IPS-20b (cell line): ENCODE measurements around the gene GFOD1.
"Not testable (repeated sequence)": the region's sequence is repeated elsewhere in the genome, so short reads cannot be mapped to it uniquely, and the experiment has no call there.

ENCODE experiments used
- H3K27ac ChIP-seq: one replicate; pipeline ENCODE4 v1.5.1; 2013; ENCODE audit warnings: low read length
- H3K27me3 ChIP-seq: 2 replicates; pipeline ENCODE4 v1.6.1; 2013; ENCODE audit warnings: mild to moderate bottlenecking, low read length, inconsistent platforms; ENCODE audit not compliant: insufficient read depth
- H3K36me3 ChIP-seq: 2 replicates; pipeline ENCODE4 v1.6.1; 2013; ENCODE audit warnings: low read depth, mild to moderate bottlenecking, inconsistent platforms, low read length, moderate library complexity; ENCODE audit not compliant: insufficient read depth
- H3K4me1 ChIP-seq: 2 replicates; pipeline ENCODE4 v1.6.1; 2013; ENCODE audit warnings: mild to moderate bottlenecking, control low read depth, inconsistent platforms, low read length, moderate library complexity; ENCODE audit not compliant: insufficient read depth
- H3K4me3 ChIP-seq: 2 replicates; pipeline ENCODE4 v1.5.1; 2013; ENCODE audit warnings: mild to moderate bottlenecking, low read length, inconsistent platforms
- H3K9ac ChIP-seq: 2 replicates; pipeline ENCODE4 v1.6.1; 2013; ENCODE audit warnings: low read depth, mild to moderate bottlenecking, inconsistent platforms, low read length, moderate library complexity
- H3K9me3 ChIP-seq: 2 replicates; pipeline ENCODE4 v1.6.1; 2013; ENCODE audit warnings: mild to moderate bottlenecking, low read depth, low read length, inconsistent platforms; ENCODE audit not compliant: insufficient read depth

The GFOD1 gene

DNA sequence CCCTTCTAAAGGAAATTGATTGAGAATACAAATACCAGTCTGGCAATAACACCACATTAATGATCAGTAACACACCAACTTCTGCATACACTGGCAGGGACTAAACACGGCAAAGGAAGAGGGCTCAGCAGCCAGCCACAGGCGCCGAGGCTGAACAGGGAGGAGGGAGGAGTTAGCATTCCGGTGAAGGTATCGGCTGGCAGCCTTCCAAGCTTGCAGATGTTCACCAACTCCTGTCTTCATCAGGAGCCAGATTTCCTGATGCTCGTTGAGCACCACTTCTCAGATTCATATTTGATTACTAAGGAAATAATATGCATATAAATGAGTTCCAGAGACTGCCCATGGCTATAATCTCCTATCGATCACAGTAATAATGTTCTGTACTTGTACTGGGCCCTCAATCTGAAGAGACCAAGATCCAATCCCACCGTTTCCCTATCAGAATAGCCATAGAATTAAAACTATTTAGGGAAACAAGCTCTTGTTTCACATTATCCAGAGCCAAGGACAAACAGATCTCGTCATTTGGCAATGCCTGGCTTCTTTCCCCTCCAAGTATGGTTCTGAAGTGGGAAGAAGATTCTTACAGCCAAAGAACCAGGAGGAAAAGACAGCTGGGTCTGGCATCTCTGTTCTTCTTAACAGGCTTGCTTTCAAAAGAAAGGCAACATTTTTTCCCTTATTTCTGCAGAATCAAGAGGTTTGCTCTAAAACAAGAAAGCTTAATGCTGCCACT is 42.2 kb downstream of the GFOD1 start:
- Histone ChIP-seq H3K9ac (no peak overlapping the region), H3K27ac (no peak overlapping the region), H3K27me3 (no peaks in the 10 kb centered on the region), H3K4me1 (peaks cover 6% of the 10 kb centered on the region), H3K9me3 (no peaks in the 10 kb centered on the region), H3K36me3 (no peaks in the 10 kb centered on the region), H3K4me3 (no peak overlapping the region)

DNA sequence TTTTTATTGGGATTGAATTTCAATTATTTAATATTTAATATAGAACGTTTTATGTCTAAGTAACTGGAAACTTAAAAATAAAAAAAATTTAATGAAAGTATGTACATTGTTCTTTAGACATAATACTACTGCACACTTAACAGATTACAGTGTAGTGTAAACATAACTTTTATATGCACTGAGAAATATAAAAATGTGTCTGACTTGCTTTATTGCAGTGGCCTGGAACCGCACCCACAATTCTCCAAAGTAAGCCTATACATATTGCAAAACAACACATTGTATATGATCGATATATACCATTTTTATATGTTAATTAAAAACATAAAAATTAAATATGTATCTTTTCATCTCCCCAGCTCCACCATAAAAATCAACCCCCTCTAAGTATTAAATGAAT is 42.8 kb downstream of the GFOD1 start:
- H3K9me3 ChIP-seq, result no peaks in the 10 kb centered on the region

DNA sequence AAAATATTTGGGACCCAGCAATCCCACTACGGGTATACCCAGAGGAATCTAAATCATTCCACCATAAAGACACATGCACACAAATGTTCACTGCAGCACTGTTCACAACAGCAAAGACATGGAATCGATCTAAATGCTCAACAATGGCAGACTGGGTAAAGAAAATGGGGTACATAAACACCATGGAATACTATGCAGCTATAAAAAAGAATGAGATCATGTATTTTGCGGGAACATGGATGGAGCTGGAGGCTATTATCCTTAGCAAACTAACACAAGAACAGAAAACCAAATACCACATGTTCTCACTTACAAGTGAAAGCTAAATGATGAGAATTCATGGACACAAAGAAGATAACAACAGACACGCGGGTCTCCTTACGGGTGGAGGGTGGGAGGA is 43.4 kb downstream of the GFOD1 start:
- not testable (repeated sequence) for H3K27me3 ChIP-seq, H3K9ac ChIP-seq, H3K4me1 ChIP-seq, H3K36me3 ChIP-seq, H3K4me3 ChIP-seq, H3K9me3 ChIP-seq, H3K27ac ChIP-seq

More for the DNA sequence above, 42.8 kb downstream of the GFOD1 start:
- Histone ChIP-seq H3K27ac (no peak overlapping the region), H3K36me3 (no peaks in the 10 kb centered on the region), H3K27me3 (no peaks in the 10 kb centered on the region), H3K4me1 (peaks cover 6% of the 10 kb centered on the region), H3K4me3 (no peak overlapping the region), H3K9ac (no peak overlapping the region)

DNA sequence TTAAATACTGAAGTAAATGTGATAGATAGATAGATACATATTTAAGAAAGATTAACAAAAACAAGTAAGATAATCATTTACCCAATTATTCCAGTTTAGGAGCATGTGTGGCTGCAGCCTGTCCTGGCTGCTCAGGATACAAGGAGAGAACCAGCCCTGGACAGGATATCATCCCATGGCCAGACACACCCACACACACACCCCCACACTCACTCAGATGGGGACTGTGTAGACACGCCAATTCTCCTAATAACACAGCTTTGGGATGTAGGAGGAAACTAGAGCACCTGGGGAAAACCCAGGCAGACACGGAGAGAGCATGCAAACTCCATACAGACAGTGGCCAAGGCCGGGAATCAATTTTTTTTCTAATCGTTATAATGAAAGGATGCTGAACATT is 45.6 kb downstream of the GFOD1 start:
- Histone ChIP-seq H3K9me3 (no peaks in the 10 kb centered on the region), H3K4me1 (peaks cover 8% of the 10 kb centered on the region)

DNA sequence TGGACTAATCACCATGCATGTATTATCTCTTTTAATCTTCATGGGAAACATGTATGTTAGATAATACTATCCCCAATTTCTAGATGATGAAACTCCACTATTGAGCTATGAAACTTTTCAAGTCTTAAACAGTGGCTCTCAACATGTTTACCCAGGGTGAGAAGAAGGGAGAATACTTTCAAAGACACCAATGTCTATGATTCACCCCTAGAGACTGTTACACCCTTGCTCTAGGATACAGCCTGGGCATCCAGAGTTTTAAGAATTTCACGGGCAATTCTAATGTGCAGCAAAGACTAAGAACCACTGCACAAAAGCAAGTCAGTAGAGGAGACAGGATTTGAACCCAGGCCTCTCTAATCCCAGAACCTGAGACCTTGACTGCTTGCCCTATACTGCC is 47.8 kb downstream of the GFOD1 start:
- Histone ChIP-seq H3K4me1 (peaks cover 8% of the 10 kb centered on the region), H3K27me3 (no peaks in the 10 kb centered on the region), H3K9ac (no peak overlapping the region), H3K27ac (no peak overlapping the region), H3K4me3 (no peak overlapping the region), H3K36me3 (no peaks in the 10 kb centered on the region), H3K9me3 (no peaks in the 10 kb centered on the region)

More for the DNA sequence above, 45.6 kb downstream of the GFOD1 start:
- H3K36me3 ChIP-seq, result no peaks in the 10 kb centered on the region
- no peak overlapping the region for H3K27ac ChIP-seq
- no peak overlapping the region for H3K9ac ChIP-seq
- H3K27me3 ChIP-seq, result no peaks in the 10 kb centered on the region
- H3K4me3 ChIP-seq, result no peak overlapping the region

DNA sequence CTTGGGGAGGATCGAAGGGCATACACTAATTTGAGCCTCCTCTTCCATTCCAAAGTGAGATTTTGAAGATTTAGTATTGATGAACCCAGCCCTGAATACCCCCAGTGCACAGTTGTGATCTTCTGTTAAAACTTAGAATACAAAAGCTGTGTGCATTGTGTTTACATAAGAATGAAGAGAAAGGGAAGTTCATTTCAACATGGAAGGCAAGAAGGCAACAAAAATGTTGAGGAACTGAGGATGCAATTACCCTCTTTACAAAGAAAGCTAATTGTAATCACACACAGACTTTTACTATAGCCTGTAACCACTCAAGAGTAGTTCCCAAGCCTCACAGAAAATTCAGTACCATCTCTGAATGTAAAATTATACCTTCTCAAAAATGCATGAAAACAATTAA is 49.3 kb downstream of the GFOD1 start:
- Histone ChIP-seq H3K9me3 (no peaks in the 10 kb centered on the region), H3K9ac (no peak overlapping the region), H3K27ac (no peak overlapping the region), H3K4me3 (no peak overlapping the region), H3K27me3 (no peaks in the 10 kb centered on the region), H3K4me1 (peaks cover 8% of the 10 kb centered on the region), H3K36me3 (no peaks in the 10 kb centered on the region)

DNA sequence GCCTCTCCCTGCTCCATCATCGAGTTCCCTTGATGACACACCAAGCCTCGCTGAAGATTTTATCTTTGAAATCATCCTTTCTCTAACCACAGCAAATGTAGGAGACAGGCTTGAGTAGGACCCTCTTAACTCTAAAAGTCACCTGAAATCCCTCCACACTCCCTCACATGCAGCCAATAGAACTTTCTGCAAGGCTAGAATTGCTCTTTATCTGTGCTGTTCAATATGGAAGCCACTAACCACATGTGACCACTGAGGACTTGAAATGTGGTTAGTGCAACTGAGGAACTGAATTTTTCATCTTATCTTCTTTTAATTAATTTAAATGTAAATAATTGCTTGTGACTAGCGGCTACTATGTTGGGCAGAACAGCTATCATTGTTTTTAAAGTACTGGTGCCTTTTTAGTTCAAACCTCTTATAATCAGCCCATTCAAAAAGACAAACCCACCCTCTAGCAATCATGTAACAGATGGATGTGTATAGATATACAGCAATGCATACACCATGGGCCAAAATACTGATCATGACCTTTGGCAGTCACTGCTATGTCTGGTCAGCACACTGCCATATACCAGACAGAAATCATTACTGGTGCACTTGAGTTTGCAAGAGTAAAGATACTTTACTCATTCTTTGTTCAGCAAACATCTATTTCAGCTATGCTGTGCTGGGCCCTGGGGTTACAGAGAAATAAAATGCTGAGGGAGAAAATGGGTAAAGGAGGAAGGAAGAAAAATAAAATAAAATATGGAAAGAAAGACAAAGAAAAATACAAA is 50.0 kb downstream of the GFOD1 start:
- Histone ChIP-seq H3K27me3 (no peaks in the 10 kb centered on the region), H3K36me3 (no peaks in the 10 kb centered on the region), H3K9me3 (no peaks in the 10 kb centered on the region), H3K27ac (no peak overlapping the region), H3K4me1 (peaks cover 8% of the 10 kb centered on the region), H3K4me3 (no peak overlapping the region), H3K9ac (no peak overlapping the region)

DNA sequence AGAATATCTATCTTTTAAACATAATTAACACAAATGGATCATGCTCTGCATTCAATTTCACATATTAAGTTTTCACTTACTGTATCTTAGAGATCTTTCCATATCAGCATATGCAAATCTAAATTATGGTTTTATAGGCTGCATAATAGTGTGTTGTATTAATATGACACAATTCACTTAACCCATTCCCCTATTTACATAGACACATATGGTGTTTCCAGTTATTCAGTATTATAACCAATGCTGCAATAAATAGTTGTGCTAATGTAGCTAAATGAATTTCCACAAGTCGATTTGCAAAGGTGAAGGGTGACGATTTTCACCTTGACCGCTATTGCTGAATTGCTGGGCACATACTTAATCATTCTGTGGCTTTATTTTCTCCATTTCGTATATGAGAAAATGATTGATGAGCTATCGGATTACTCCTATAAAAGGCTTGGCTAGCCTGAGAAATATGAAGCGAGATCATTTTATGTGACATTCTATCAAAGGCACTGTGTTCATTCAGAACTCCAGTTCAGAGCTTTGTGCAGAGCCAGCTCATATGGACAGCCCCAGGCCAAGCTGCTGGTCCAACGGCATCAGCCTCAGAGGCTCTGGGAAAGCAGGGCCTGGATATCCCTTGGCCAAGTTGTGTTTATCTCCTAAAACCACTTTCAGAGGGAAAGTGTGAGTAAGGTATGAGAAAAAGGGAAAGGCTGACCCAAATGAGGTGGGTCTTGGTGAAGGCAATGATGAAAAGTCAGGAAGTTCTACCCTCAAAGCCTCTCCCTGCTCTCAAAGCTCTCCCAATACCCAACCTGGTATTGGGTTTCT is 50.8 kb downstream of the GFOD1 start:
- H3K4me1 ChIP-seq, result peaks cover 12% of the 10 kb centered on the region
- no peak overlapping the region for H3K4me3 ChIP-seq
- H3K27me3 ChIP-seq, result no peaks in the 10 kb centered on the region
- no peaks in the 10 kb centered on the region for H3K9me3 ChIP-seq
- no peak overlapping the region for H3K9ac ChIP-seq
- no peak overlapping the region for H3K27ac ChIP-seq
- no peaks in the 10 kb centered on the region for H3K36me3 ChIP-seq

DNA sequence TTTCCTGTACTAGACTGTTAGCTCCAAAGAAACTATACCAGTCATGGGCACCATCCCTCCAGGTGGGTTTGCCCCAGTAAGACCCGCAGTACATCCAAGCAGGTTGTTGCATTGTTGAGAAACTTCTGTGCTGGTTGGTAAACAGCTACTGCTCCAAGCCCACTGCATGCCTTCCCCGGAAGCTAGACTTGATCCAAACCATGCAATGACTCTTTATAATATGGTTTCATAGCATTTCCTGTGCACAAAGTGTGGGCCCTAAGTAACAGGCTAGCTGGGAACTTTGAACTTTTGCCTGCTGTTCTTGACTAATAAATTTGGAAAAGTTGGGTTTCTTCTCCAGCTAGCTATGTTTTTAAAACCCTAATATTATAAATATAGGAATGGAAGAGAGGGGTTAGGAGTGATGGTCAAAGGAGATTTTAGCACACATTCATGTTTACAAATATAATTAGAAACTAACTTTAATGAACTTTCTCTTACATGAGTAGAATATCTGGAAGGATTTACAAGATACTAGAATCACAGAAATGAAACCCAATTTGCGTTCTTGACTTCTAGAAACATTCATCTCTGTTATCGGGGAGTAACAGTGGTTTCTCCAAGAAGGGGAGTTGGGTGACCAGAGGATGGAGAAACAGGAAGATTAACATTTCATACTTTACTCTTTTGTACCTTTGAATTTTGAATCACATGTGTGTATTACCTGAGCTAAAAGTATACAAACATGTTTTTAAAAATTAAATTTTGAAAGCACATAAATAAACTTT is 51.7 kb downstream of the GFOD1 start:
- H3K27me3 ChIP-seq, result no peaks in the 10 kb centered on the region
- no peak overlapping the region for H3K9ac ChIP-seq
- H3K4me1 ChIP-seq, result peaks cover 16% of the 10 kb centered on the region
- no peak overlapping the region for H3K4me3 ChIP-seq
- H3K9me3 ChIP-seq, result no peaks in the 10 kb centered on the region
- no peak overlapping the region for H3K27ac ChIP-seq
- H3K36me3 ChIP-seq, result no peaks in the 10 kb centered on the region

DNA sequence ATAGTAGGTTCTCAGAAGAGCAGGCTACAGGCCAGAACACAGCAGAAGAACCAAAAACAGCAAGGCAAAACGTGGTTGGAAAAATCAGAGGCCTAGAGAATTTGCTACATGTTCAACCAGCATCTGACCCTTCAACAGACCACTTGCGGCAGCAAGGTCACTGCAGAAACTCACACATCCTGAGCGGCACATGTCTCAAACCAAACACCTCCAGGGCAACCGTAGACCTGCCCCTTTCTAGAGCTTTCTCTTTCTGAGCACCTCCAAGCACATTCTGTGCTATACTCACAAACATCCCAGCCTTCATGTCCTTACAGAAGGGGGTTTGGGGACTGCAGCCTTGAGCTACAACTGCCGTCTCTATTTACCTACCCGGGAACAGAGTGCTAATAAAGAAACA is 52.6 kb downstream of the GFOD1 start:
- H3K9me3 ChIP-seq, result no peaks in the 10 kb centered on the region
- no peak overlapping the region for H3K27ac ChIP-seq
- no peak overlapping the region for H3K9ac ChIP-seq
- no peaks in the 10 kb centered on the region for H3K27me3 ChIP-seq
- peaks cover 16% of the 10 kb centered on the region for H3K4me1 ChIP-seq
- H3K36me3 ChIP-seq, result no peaks in the 10 kb centered on the region
- no peak overlapping the region for H3K4me3 ChIP-seq

DNA sequence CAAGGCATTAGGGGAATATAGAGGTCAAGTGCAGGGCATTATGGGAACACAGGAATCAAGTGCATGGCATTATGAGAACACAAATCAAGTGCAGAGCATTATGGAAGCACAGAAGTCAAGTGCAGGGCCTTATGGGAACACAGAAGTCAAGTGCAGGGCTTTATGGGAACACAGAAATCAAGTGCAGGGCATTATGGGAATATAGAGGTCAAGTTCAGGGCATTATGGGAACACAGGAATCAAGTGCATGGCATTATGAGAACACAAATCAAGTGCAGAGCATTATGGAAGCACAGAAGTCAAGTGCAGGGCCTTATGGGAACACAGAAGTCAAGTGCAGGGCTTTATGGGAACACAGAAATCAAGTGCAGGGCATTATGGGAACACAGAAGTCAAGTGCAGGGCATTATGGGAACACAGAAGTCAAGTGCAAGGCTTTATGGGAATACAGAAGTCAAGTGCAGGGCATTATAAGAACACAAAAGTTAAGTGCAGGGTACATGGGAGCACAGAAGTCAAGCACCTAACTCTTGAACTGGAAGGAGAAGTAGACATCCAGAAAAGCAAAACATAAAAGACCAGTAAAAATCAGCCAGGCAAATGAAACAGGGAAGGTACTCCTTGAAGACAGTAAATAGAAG is 53.1 kb downstream of the GFOD1 start:
- not testable (repeated sequence) for H3K36me3 ChIP-seq, H3K27ac ChIP-seq, H3K27me3 ChIP-seq, H3K9me3 ChIP-seq, H3K4me3 ChIP-seq, H3K9ac ChIP-seq
- H3K4me1 ChIP-seq, result peaks cover 18% of the 10 kb centered on the region
